ENCODE results near the gene FILIP1L.

GRCh38 chr3:100155128-100155527, 40.8 kb upstream of the FILIP1L start:
- TF ChIP-seq GATA3 (IDR thresholded peaks at IDR 0.05; ENCODE audit: low read depth, low read length) (no peak), GATA2 (IDR thresholded peaks at IDR 0.05; ENCODE audit: low read depth, low read length) (no peak)

Measured in SH-SY5Y (cell line).